ENCODE data around the gene SPAG5.

The SPAG5 gene, protein sequence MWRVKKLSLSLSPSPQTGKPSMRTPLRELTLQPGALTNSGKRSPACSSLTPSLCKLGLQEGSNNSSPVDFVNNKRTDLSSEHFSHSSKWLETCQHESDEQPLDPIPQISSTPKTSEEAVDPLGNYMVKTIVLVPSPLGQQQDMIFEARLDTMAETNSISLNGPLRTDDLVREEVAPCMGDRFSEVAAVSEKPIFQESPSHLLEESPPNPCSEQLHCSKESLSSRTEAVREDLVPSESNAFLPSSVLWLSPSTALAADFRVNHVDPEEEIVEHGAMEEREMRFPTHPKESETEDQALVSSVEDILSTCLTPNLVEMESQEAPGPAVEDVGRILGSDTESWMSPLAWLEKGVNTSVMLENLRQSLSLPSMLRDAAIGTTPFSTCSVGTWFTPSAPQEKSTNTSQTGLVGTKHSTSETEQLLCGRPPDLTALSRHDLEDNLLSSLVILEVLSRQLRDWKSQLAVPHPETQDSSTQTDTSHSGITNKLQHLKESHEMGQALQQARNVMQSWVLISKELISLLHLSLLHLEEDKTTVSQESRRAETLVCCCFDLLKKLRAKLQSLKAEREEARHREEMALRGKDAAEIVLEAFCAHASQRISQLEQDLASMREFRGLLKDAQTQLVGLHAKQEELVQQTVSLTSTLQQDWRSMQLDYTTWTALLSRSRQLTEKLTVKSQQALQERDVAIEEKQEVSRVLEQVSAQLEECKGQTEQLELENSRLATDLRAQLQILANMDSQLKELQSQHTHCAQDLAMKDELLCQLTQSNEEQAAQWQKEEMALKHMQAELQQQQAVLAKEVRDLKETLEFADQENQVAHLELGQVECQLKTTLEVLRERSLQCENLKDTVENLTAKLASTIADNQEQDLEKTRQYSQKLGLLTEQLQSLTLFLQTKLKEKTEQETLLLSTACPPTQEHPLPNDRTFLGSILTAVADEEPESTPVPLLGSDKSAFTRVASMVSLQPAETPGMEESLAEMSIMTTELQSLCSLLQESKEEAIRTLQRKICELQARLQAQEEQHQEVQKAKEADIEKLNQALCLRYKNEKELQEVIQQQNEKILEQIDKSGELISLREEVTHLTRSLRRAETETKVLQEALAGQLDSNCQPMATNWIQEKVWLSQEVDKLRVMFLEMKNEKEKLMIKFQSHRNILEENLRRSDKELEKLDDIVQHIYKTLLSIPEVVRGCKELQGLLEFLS

DNA sequence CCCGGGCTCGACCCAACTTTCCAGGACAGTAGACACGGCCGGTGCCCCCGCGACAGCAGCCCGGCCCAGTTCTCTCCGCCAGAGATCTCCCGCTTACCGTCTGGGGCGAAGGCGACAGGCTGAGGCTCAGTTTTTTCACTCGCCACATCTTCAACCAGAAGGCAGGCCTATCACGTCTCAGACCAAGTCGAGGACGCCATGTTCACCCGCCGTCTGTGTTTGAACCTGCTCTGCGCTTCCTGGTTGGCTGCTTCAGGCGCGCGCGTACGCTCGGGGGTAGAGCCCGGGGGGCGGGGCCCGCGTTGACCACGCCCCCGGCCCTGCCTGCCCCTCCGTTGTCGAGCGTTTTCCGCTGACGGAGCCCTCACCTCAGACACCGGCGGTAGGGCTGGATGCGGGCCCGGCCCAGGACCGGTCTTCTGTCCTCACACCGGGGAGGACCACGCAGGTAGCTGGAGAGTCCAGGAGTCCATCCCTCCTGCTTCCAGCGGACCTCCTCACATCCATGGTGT, at the start of gene SPAG5:
Gene SPAG5 (minus strand): TSS at position 227 of the 512 bp plus-strand sequence. CDS start 79 bp downstream, at position 148.
- TF ChIP-seq, protein P1, sequence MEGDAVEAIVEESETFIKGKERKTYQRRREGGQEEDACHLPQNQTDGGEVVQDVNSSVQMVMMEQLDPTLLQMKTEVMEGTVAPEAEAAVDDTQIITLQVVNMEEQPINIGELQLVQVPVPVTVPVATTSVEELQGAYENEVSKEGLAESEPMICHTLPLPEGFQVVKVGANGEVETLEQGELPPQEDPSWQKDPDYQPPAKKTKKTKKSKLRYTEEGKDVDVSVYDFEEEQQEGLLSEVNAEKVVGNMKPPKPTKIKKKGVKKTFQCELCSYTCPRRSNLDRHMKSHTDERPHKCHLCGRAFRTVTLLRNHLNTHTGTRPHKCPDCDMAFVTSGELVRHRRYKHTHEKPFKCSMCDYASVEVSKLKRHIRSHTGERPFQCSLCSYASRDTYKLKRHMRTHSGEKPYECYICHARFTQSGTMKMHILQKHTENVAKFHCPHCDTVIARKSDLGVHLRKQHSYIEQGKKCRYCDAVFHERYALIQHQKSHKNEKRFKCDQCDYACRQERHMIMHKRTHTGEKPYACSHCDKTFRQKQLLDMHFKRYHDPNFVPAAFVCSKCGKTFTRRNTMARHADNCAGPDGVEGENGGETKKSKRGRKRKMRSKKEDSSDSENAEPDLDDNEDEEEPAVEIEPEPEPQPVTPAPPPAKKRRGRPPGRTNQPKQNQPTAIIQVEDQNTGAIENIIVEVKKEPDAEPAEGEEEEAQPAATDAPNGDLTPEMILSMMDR (IDR thresholded peaks at IDR 0.05) = no peak
- no peak for TF ChIP-seq ZFX (IDR thresholded peaks at IDR 0.05; ENCODE audit: borderline replicate concordance)
- H3K27ac ChIP-seq = peak within 1 kb of the TSS; percentile 93

DNA sequence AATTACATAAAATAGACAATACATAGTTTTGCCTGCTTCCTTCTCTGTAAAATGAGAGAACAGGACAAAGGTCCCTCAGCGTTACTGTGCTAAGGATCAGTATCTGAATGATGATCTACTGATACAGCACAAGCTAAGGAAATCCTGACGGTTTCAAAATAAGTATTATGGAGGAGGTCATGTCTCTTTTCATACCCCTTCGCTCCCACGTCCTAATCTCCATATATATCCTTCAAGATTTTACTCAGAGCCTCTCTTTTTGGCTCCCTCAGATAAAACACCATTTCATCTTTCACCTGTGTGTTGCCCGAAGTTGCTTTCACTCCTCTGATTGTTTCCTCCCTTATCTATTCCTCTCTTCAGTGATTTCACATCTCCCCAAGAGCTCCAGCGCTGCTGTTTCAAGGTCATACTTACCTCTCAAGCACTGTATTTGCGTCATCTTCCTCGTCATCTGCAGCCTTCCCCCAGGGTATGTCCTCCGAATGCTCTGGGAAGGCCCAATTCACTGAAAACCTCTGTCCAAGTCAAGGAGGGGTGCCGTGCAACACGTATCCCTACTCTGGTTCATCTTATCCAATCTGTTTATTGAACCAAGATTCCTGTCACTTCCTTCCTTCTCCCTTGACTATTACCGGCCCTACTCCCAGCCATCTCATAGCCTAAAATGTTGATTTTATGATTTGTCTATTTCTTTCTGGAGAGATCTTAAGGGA, 47.4 kb upstream of the SPAG5 start:
- H3K27ac ChIP-seq = peak overlapping the region; percentile 84
- TF ChIP-seq, protein P1 (IDR thresholded peaks at IDR 0.05) = no peak
- TF ChIP-seq ZFX (IDR thresholded peaks at IDR 0.05; ENCODE audit: borderline replicate concordance) = no peak

DNA sequence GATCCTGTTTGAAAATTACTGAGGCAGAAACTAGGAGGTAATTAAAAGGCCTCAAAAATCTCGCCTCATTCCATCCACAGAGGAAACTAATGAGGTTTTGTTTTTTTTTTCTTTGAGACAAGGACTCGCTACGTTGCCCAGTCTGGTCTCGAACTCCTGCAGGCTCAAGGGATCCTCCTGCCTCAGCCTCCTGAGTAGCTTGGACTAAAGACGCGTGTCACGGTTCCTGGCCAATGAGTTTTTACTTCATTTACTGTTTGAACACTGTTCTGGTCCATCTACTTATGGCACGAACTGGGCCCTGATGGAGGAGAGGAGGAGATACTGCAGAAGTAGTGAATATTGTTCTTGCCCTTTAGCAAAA, 46.7 kb upstream of the SPAG5 start:
- H3K27ac ChIP-seq = peak overlapping the region; percentile 84
- TF ChIP-seq, protein P1 (IDR thresholded peaks at IDR 0.05) = no peak
- no peak for TF ChIP-seq ZFX (IDR thresholded peaks at IDR 0.05; ENCODE audit: borderline replicate concordance)

DNA sequence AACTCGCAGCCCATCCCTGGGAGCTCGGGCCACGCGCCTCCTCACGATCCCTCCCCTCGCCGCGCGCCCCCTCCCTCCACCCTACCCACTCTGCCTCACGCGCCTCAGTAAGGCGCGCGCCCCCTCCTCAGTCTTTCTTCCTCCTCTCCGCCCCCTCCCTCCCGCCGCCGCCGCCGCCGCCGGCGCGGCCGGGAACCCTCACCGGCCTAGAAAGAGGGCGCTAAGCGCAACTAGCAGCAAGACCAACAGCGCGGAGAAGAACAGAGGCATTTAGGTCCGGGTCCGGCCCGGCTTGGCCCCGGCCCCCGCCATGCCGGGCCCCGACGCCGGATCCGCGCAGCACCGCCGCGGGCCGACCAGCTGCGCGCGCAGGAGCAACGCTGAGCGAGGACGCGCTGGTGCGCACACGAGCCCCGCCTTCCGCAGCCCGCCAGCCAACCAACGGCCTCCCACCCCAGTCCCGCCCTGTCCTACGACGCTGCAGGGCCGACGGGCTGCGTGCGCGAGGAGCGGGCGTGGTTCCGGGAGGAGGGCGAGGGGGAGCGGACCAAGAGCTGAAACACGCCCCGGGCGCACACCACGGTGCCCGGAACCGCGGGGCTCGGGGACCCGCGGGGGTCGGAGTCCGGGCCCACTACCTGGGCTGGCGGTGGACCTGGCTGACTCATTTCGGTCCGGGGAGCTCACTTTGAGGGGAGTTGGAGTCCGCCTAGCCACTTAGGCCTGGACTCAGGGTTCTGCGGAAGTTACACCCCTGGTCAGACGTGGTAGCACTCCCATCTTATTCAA, 46.2 kb upstream of the SPAG5 start, which contains the start of gene BLTP2:
Gene BLTP2 (minus strand): TSS at position 372 of the 789 bp plus-strand sequence. CDS start 102 bp downstream, at position 270.
- peak within 1 kb of the TSS; percentile 84 for H3K27ac ChIP-seq
- TF ChIP-seq, protein P1 (IDR thresholded peaks at IDR 0.05) = no peak
- TF ChIP-seq ZFX (IDR thresholded peaks at IDR 0.05; ENCODE audit: borderline replicate concordance) = no peak

DNA sequence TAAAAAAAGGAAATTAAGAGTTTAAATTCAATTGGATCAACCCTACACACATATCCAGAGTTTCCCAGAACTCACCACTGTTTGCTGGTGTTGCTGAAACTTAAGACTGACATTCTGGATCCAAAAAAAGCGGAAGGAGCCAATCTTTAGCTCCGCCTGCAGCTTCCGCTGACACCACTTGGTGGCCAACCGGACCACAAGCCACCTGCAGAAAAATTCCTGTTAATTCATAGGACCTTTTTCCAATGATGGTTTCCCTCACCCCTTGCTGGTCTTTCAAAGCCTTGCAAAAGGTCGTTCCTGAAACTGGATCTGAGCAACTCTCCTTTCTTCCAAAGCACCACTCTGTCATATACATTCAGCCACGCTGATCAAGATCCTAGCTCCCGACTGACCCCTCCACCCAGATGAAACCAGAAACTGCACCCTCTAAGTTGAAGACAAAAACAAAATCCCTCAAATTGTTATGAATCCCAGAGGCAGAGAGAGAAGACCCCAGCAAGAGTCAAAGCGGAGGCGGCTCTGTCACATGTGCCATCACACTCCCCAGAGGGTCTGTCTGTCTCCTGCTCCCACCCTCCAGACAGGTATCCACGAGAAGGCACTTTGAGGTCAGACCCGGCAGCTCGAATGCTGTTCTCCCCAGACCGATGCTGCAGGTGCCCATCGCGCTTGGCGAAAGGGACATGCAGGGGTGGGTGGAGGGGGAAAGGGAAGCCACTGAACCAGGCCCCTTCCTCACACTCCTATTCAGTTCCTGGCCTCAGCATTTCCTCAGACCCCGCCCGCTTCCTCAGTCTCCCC, 45.4 kb upstream of the SPAG5 start:
- TF ChIP-seq ZFX (IDR thresholded peaks at IDR 0.05; ENCODE audit: borderline replicate concordance) = no peak
- TF ChIP-seq, protein P1 (IDR thresholded peaks at IDR 0.05) = peak; percentile 68
- peak overlapping the region; percentile 84 for H3K27ac ChIP-seq
